A549 treated with ZK216348 at 1 μM for 4 hours (cell line): ENCODE results near the gene OSBPL9. TPM values are rescaled to one million over a fixed set of nuclear protein-coding genes. Genes with fewer than 3 reads are reported as not detected.

Experiments used
- total RNA-seq: library from RNA; stranded (reverse); fragments of 200-300 nt; extraction: Qiagen RNA extraction; gene quantifications from 5 replicates; pipeline ENCODE4 v1.2.3, GENCODE V29; 2022; ENCODE audit warnings: low read depth

The OSBPL9 gene, protein sequence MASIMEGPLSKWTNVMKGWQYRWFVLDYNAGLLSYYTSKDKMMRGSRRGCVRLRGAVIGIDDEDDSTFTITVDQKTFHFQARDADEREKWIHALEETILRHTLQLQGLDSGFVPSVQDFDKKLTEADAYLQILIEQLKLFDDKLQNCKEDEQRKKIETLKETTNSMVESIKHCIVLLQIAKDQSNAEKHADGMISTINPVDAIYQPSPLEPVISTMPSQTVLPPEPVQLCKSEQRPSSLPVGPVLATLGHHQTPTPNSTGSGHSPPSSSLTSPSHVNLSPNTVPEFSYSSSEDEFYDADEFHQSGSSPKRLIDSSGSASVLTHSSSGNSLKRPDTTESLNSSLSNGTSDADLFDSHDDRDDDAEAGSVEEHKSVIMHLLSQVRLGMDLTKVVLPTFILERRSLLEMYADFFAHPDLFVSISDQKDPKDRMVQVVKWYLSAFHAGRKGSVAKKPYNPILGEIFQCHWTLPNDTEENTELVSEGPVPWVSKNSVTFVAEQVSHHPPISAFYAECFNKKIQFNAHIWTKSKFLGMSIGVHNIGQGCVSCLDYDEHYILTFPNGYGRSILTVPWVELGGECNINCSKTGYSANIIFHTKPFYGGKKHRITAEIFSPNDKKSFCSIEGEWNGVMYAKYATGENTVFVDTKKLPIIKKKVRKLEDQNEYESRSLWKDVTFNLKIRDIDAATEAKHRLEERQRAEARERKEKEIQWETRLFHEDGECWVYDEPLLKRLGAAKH
- total RNA-seq = 35.1 to 44.6 TPM (median 40.8 TPM) in 5 replicates

DNA sequence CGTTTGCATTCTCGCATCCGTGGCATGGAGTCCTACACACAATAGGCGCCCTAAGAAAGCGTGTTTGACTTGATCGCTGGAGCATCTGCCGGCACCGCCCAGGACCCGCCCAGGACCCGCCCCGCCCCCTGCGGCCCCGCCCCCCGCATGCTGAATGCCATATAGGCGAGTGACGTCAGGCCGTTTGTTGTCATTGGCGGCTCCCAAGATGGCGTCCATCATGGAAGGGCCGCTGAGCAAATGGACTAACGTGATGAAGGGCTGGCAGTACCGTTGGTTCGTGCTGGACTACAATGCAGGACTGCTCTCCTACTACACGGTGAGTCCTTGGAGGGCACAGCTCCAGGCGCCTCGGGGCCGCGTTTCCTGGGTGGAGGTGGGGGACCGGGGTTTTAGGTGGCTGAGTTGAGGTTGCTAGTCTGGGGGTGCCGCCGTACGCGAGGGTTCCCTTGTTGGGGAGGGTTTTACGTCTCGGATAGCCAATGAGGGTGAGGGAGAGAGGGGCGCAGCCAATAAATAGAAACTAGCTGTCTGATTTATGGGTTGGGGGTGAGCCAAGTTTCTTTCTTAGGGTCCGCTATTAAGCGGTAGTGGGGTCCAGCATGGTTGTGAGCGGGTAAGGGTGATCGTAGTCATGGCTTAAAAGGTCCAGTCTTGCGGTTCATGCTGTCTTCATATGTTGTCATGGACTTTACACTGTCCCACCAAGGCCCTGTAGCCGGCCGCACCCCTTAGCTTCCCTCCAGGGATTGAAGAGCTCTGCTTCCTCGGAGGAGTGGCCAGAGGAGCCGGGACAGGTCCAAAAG lies at the start of gene OSBPL9:
OSBPL9 (plus strand) TSS at position 190 of the 806 bp plus-strand sequence; CDS start at position 209, 19 bp downstream.

Other genes with a start within 250 kb of the OSBPL9 start
- 7.6 to 16.1 TPM (median 12.4 TPM) in 5 replicates for gene EPS15, start 97.8 kb upstream of the OSBPL9 start, total RNA-seq